Peyer's patch (tissue), 4 donors: ENCODE results near the gene NRDC.

ENCODE experiments used
- CTCF ChIP-seq, 6 experiments: fragments of 450-650 bp in 4 of 6; fragments of 200-600 bp in 2 of 6; sonication (generic) in 1 of 6; IDR thresholded peaks; one replicate each; pipeline ENCODE4 v1.5.1; 2017 to 2019; ENCODE audit warnings: antibody characterized with exemption in 6 of 6, mild to moderate bottlenecking in 3 of 6, moderate library complexity in 1 of 6
- POLR2A ChIP-seq, 2 donors: fragments of 450-650 bp; IDR thresholded peaks; one replicate each; pipeline ENCODE4 v1.5.1; 2017; ENCODE audit warnings: antibody characterized with exemption in 2 of 2, mild to moderate bottlenecking in 2 of 2, moderate library complexity in 2 of 2

GRCh38 chr1:51744506-51745303, 133.8 kb downstream of the NRDC start:
- no peak for TF ChIP-seq POLR2A (IDR thresholded peaks at IDR 0.05)
- TF ChIP-seq CTCF (IDR thresholded peaks at IDR 0.05): no peak
